Measurements from ENCODE around the gene HSP90B1.

DNA sequence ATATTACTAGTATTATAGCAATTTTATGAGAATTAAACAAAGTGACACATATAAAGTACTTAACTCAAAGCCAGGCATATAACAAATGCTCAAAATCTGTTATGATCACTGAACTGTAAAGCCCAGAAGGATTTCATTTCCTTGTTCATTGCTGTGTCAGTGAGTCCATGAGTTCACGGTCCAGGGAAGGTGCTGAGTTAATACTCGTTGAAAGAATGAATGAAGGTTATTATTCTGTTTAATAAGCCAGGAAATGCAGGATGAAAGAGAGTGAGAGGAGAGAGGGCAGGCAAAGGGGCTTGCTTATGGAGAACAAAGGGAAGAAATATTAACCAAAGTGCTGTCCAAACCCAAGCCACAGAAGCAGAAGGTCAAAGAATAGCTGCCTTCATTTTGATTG, 48.9 kb upstream of the HSP90B1 start:
- TF ChIP-seq, protein P1, sequence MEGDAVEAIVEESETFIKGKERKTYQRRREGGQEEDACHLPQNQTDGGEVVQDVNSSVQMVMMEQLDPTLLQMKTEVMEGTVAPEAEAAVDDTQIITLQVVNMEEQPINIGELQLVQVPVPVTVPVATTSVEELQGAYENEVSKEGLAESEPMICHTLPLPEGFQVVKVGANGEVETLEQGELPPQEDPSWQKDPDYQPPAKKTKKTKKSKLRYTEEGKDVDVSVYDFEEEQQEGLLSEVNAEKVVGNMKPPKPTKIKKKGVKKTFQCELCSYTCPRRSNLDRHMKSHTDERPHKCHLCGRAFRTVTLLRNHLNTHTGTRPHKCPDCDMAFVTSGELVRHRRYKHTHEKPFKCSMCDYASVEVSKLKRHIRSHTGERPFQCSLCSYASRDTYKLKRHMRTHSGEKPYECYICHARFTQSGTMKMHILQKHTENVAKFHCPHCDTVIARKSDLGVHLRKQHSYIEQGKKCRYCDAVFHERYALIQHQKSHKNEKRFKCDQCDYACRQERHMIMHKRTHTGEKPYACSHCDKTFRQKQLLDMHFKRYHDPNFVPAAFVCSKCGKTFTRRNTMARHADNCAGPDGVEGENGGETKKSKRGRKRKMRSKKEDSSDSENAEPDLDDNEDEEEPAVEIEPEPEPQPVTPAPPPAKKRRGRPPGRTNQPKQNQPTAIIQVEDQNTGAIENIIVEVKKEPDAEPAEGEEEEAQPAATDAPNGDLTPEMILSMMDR (conservative IDR thresholded peaks at IDR 0.05): no peak
- no peak for TF ChIP-seq EZH2 (IDR thresholded peaks at IDR 0.05; ENCODE audit: low read depth)
